Activated CD8-positive, alpha-beta memory T cell treated with anti-CD3 and anti-CD28 coated beads, Interleukin-2, amount 10 ng/mL, durations not matched to agents 7 days and 5 days (primary cell): ENCODE data around the gene FOLR3. TPM values are rescaled to one million over a fixed set of nuclear protein-coding genes. Genes with fewer than 3 reads are reported as not detected.
"Not testable (repeated sequence)": the region's sequence is repeated elsewhere in the genome, so short reads cannot be mapped to it uniquely, and the experiment has no call there.

Experiments used
- ATAC-seq: fragments of 150-1000 bp; cut with Tn5 transposase; one replicate; pipeline ENCODE4 v1.10.0; 2021; ENCODE audit warnings: moderate library complexity
- CTCF ChIA-PET: fragments of 350-600 bp; sonication (Branson Sonifier 250); formaldehyde crosslinking; loops from one replicate; lab custom pipeline; 2021; ENCODE audit warnings: antibody characterized with exemption; lab: Charles Lee
- DNase-seq: peaks from one replicate; pipeline ENCODE4 v3.0.0-alpha.2; 2020
- H3K27ac Mint-ChIP-seq: one replicate; pipeline ENCODE4 v1.8.0; 2021; ENCODE audit warnings: mild to moderate bottlenecking, mixed read lengths
- H3K27me3 Mint-ChIP-seq: one replicate; pipeline ENCODE4 v1.8.0; 2021; ENCODE audit warnings: mixed read lengths
- H3K36me3 Mint-ChIP-seq: one replicate; pipeline ENCODE4 v1.8.0; 2021; ENCODE audit warnings: mild to moderate bottlenecking, mixed read lengths
- H3K4me1 Mint-ChIP-seq: one replicate; pipeline ENCODE4 v1.8.0; 2021; ENCODE audit warnings: mixed read lengths
- H3K4me3 Mint-ChIP-seq: one replicate; pipeline ENCODE4 v1.8.0; 2021; ENCODE audit warnings: mild to moderate bottlenecking, moderate library complexity, mixed read lengths
- H3K9me3 Mint-ChIP-seq: one replicate; pipeline ENCODE4 v1.8.0; 2022; ENCODE audit warnings: low read depth, mixed read lengths
- total RNA-seq, 2 experiments: library from RNA; stranded (reverse); gene quantifications; one replicate each; pipeline ENCODE4 v1.2.3, GENCODE V29; 2021

FOLR3 gene
- total RNA-seq, 2 experiments from 2014 or later, result not detected

- Mint-ChIP-seq H3K9me3 (peaks cover 11% of the 10 kb centered on the region), H3K27ac (no peak overlapping the region), H3K4me1 (peaks cover 11% of the 10 kb centered on the region), H3K27me3 (peaks cover 48% of the 10 kb centered on the region), H3K36me3 (peaks cover 14% of the 10 kb centered on the region), H3K4me3 (no peak overlapping the region)
- CTCF ChIA-PET, result interaction anchor here (1.7 kb wide), 1 partner anchor 11 kb away, joined by 6 read pairs; no protein-coding TSS in a partner anchor
- ATAC-seq (no peak), DNase-seq (no peak)
Observed at GRCh38 chr11:72132646-72133045, 2.9 kb upstream of the FOLR3 start.

GRCh38 chr11:72135891-72136683, 562 bp downstream of the FOLR3 start:
- CTCF ChIA-PET, result interaction anchor here (1.0 kb wide), 1 partner anchor 8 kb away, joined by 3 read pairs; no protein-coding TSS in a partner anchor
- peaks cover 5% of the 10 kb centered on the region for H3K36me3 Mint-ChIP-seq

GRCh38 chr11:72136684-72137262, 1.2 kb downstream of the FOLR3 start:
- no peak for ATAC-seq
- CTCF ChIA-PET, result interaction anchor here (1.0 to 1.3 kb wide), 2 partner anchors 112 to 335 kb away, joined by 3 read pairs; no protein-coding TSS in a partner anchor

More at GRCh38 chr11:72135891-72136683, 562 bp downstream of the FOLR3 start:
- Mint-ChIP-seq H3K4me3 (no peak overlapping the region), H3K27ac (no peak overlapping the region), H3K27me3 (peaks cover 30% of the 10 kb centered on the region), H3K4me1 (peaks cover 24% of the 10 kb centered on the region), H3K9me3 (peaks cover 4% of the 10 kb centered on the region)
- no peak for DNase-seq
- no peak for ATAC-seq

GRCh38 chr11:72138821-72139390, 3.4 kb downstream of the FOLR3 start:
- Mint-ChIP-seq H3K27ac (no peak overlapping the region), H3K36me3 (peaks cover 5% of the 10 kb centered on the region), H3K27me3 (peaks cover 4% of the 10 kb centered on the region), H3K9me3 (peaks cover 4% of the 10 kb centered on the region), H3K4me1 (peaks cover 44% of the 10 kb centered on the region), H3K4me3 (no peak overlapping the region)
- CTCF ChIA-PET, result interaction anchor here (1.6 kb wide), 1 partner anchor 114 kb away, joined by 5 read pairs; no protein-coding TSS in a partner anchor
- no peak for DNase-seq
- ATAC-seq, result no peak

More at GRCh38 chr11:72136684-72137262, 1.2 kb downstream of the FOLR3 start:
- Mint-ChIP-seq H3K27me3 (peaks cover 23% of the 10 kb centered on the region), H3K4me1 (peaks cover 31% of the 10 kb centered on the region), H3K36me3 (peaks cover 5% of the 10 kb centered on the region), H3K9me3 (peaks cover 4% of the 10 kb centered on the region), H3K27ac (no peak overlapping the region), H3K4me3 (no peak overlapping the region)
- DNase-seq, result no peak

- DNase-seq (no peak), ATAC-seq (no peak)
- peaks cover 2% of the 10 kb centered on the region for H3K27me3 Mint-ChIP-seq
- no peak overlapping the region for H3K27ac Mint-ChIP-seq
- H3K36me3 Mint-ChIP-seq, result peaks cover 5% of the 10 kb centered on the region
- H3K4me1 Mint-ChIP-seq, result peaks cover 46% of the 10 kb centered on the region
- H3K4me3 Mint-ChIP-seq, result no peak overlapping the region
- CTCF ChIA-PET, result interaction anchor here (1.6 kb wide), 1 partner anchor 114 kb away, joined by 5 read pairs; no protein-coding TSS in a partner anchor
- H3K9me3 Mint-ChIP-seq, result peaks cover 4% of the 10 kb centered on the region
Observed at GRCh38 chr11:72139500-72139899, 4.0 kb downstream of the FOLR3 start.

- Mint-ChIP-seq H3K9me3 (peaks cover 4% of the 10 kb centered on the region), H3K4me1 (peaks cover 46% of the 10 kb centered on the region), H3K4me3 (peak overlapping the region; percentile 0), H3K27me3 (no peaks in the 10 kb centered on the region), H3K27ac (peak overlapping the region; percentile 67), H3K36me3 (peaks cover 5% of the 10 kb centered on the region)
- DNase-seq, result no peak
- CTCF ChIA-PET, result interaction anchor here (0.8 to 1.7 kb wide), 7 partner anchors 15 to 162 kb away, joined by 3 to 8 read pairs (median 4); no protein-coding TSS in a partner anchor
- peak; percentile 28 for ATAC-seq
Observed at GRCh38 chr11:72140661-72141060, 5.1 kb downstream of the FOLR3 start.

GRCh38 chr11:72141066-72141465, 5.5 kb downstream of the FOLR3 start:
- Mint-ChIP-seq H3K27me3 (no peaks in the 10 kb centered on the region), H3K9me3 (peaks cover 4% of the 10 kb centered on the region), H3K4me3 (peak overlapping the region; percentile 0), H3K4me1 (peaks cover 45% of the 10 kb centered on the region), H3K36me3 (peaks cover 5% of the 10 kb centered on the region), H3K27ac (peak overlapping the region; percentile 67)
- peak; percentile 78 for ATAC-seq
- CTCF ChIA-PET, result interaction anchor here (0.8 to 1.7 kb wide), 10 partner anchors 16 to 169 kb away, joined by 3 to 8 read pairs (median 3); no protein-coding TSS in a partner anchor
- peak; percentile 78 for DNase-seq

GRCh38 chr11:72142086-72142485, 6.6 kb downstream of the FOLR3 start:
- not testable (repeated sequence) for H3K9me3 Mint-ChIP-seq, H3K4me3 Mint-ChIP-seq, DNase-seq, H3K27me3 Mint-ChIP-seq, H3K36me3 Mint-ChIP-seq, ATAC-seq
- Mint-ChIP-seq H3K27ac (peak overlapping the region; percentile 67), H3K4me1 (peaks cover 36% of the 10 kb centered on the region)
- CTCF ChIA-PET, result interaction anchor here (0.9 to 1.7 kb wide), 7 partner anchors 39 to 170 kb away, joined by 3 to 8 read pairs (median 4); no protein-coding TSS in a partner anchor

GRCh38 chr11:72142543-72142942, 7.0 kb downstream of the FOLR3 start:
- not testable (repeated sequence) for H3K36me3 Mint-ChIP-seq, H3K9me3 Mint-ChIP-seq, H3K4me3 Mint-ChIP-seq, H3K27ac Mint-ChIP-seq, H3K27me3 Mint-ChIP-seq, ATAC-seq, DNase-seq
- CTCF ChIA-PET, result interaction anchor here (1.2 to 3.0 kb wide), 4 partner anchors 64 to 342 kb away, joined by 3 to 54 read pairs (median 4); no protein-coding TSS in a partner anchor
- peaks cover 34% of the 10 kb centered on the region for H3K4me1 Mint-ChIP-seq

- ATAC-seq, result no peak
- Mint-ChIP-seq H3K27me3 (peaks cover 7% of the 10 kb centered on the region), H3K27ac (no peak overlapping the region), H3K36me3 (no peaks in the 10 kb centered on the region), H3K4me1 (peaks cover 31% of the 10 kb centered on the region), H3K4me3 (no peak overlapping the region), H3K9me3 (no peaks in the 10 kb centered on the region)
- CTCF ChIA-PET, result interaction anchor here (0.7 to 3.4 kb wide), 31 partner anchors 9 to 288 kb away, joined by 3 to 54 read pairs (median 8); partner anchors contain the start of genes FOLR3 and NUMA1
- no peak for DNase-seq
Observed at GRCh38 chr11:72144807-72145565, 9.5 kb downstream of the FOLR3 start.

GRCh38 chr11:72146625-72147024, 11.1 kb downstream of the FOLR3 start:
- H3K36me3 Mint-ChIP-seq, result no peaks in the 10 kb centered on the region
- ATAC-seq (no peak), DNase-seq (no peak)
- peaks cover 14% of the 10 kb centered on the region for H3K27me3 Mint-ChIP-seq
- CTCF ChIA-PET, result interaction anchor here (0.6 to 3.4 kb wide), 8 partner anchors 34 to 288 kb away, joined by 3 to 17 read pairs (median 3); partner anchors contain the start of genes ANAPC15 and CLPB
- peaks cover 16% of the 10 kb centered on the region for H3K4me1 Mint-ChIP-seq
- H3K4me3 Mint-ChIP-seq, result no peak overlapping the region
- no peaks in the 10 kb centered on the region for H3K9me3 Mint-ChIP-seq
- no peak overlapping the region for H3K27ac Mint-ChIP-seq

GRCh38 chr11:72150882-72151281, 15.4 kb downstream of the FOLR3 start:
- Mint-ChIP-seq H3K4me3 (no peak overlapping the region), H3K9me3 (no peaks in the 10 kb centered on the region), H3K27me3 (peaks cover 26% of the 10 kb centered on the region), H3K27ac (no peak overlapping the region), H3K4me1 (no peaks in the 10 kb centered on the region), H3K36me3 (no peaks in the 10 kb centered on the region)
- DNase-seq, result no peak
- no peak for ATAC-seq
- CTCF ChIA-PET, result interaction anchor here (1.1 kb wide), 1 partner anchor 126 kb away, joined by 3 read pairs; no protein-coding TSS in a partner anchor
